Measurements from ENCODE around the gene EPGN. TPM values are rescaled to one million over a fixed set of nuclear protein-coding genes. Genes with fewer than 3 reads are reported as not detected.

EPGN gene, protein sequence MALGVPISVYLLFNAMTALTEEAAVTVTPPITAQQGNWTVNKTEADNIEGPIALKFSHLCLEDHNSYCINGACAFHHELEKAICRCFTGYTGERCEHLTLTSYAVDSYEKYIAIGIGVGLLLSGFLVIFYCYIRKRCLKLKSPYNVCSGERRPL
- not detected in 2 replicates for total RNA-seq (2016; rRNA removed; fragmentation: Illumina TruSeq; extraction: Trizol)
- not detected in 2 replicates for total RNA-seq (2016; cell fraction: cytosol; rRNA removed; fragmentation: Illumina TruSeq; extraction: Trizol; ENCODE audit: low read depth)
- not detected in 2 replicates for total RNA-seq (2016; cell fraction: insoluble cytoplasmic fraction; rRNA removed; fragmentation: Illumina TruSeq; extraction: Trizol)
- not detected in 2 replicates for total RNA-seq (2016; cell fraction: membrane; rRNA removed; fragmentation: Illumina TruSeq; extraction: Trizol)
- total RNA-seq (2016; cell fraction: nucleus; rRNA removed; fragmentation: Illumina TruSeq; extraction: Trizol) = not detected in 2 replicates
- not detected in 2 replicates for polyA plus RNA-seq (2011; rRNA removed)
- polyA plus RNA-seq (2011; cell fraction: cytosol; rRNA removed) = not detected in 2 replicates
- not detected in 2 replicates for polyA plus RNA-seq (2011; cell fraction: nucleus; rRNA removed)
- polyA plus RNA-seq (2012) = 0.13 TPM in 1 of 2 replicates, not detected in the other
- polyA plus RNA-seq (2016; cell fraction: cytosol; fragmentation: Illumina TruSeq; extraction: Trizol; ENCODE audit: low read depth) = not detected in 2 replicates
- polyA plus RNA-seq (2016; cell fraction: insoluble cytoplasmic fraction; fragmentation: Illumina TruSeq; extraction: Trizol; ENCODE audit: low read depth) = not detected in 2 replicates
- polyA plus RNA-seq (2016; cell fraction: membrane; fragmentation: Illumina TruSeq; extraction: Trizol; ENCODE audit: low read depth) = not detected in 2 replicates
- not detected in 2 replicates for polyA plus RNA-seq (2016; cell fraction: nucleus; fragmentation: Illumina TruSeq; extraction: Trizol; ENCODE audit: insufficient read depth, low read depth)
- polyA minus RNA-seq (2011; rRNA and poly(A)+ RNA removed; ENCODE audit: low replicate concordance) = 84.9 TPM in 1 of 2 replicates, not detected in the other
- not detected in 2 replicates for polyA minus RNA-seq (2011; cell fraction: cytosol; rRNA and poly(A)+ RNA removed)
- 0.52 TPM in 1 of 2 replicates, not detected in the other for polyA minus RNA-seq (2011; cell fraction: nucleus; rRNA and poly(A)+ RNA removed)
- Bru-seq, nascent RNA = percentile 26 among the genes with signal in this experiment
- percentile 33 among the genes with signal in this experiment for BruChase-seq, experiment 1, labeled RNA remaining after a 6-hour chase
- BruChase-seq, experiment 2, labeled RNA remaining after a 2-hour chase = percentile 37 among the genes with signal in this experiment
- long read RNA-seq, experiment 1 = 0 reads
- long read RNA-seq, experiment 2 = 0 reads

DNA sequence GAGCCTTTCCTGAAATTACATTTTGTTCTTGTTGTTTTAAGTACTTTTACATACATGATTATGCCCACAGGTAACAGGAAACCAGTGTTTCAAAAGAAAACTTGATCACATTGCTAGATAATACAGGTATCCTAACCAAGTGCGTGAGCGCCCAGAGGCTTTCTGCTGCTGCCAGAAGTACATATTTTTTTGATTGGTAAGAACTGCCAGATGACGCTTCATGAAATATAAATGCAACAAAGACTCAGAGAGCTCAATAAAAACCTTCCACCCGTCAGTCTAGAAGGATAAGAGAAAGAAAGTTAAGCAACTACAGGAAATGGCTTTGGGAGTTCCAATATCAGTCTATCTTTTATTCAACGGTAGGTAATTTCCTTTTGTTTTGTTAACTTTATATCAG, at the start of gene EPGN:
EPGN (plus strand) TSS at position 256 of the 400 bp plus-strand sequence; CDS start at position 320, 64 bp downstream.
- DNase-seq (ENCODE audit: low spot score) = no peak
- Histone ChIP-seq H3K27me3 (ENCODE audit: control insufficient read depth in 1 of 2, insufficient read depth in 2 of 2, low read length in 2 of 2) (peaks cover 0 to 4% of the 10 kb centered on the region in 2 experiments; a peak in 1 of 5 replicates), H3K36me3 (replicated peaks in 1 of 2; ENCODE audit: control insufficient read depth in 1 of 2, insufficient read depth in 2 of 2, low read length in 2 of 2) (no peaks in the 10 kb centered on the region), H4K20me1 (ENCODE audit: insufficient read depth, low read length) (no peaks in the 10 kb centered on the region), H3K79me2 (ENCODE audit: insufficient read depth, low read length) (no peaks in the 10 kb centered on the region), H2AFZ (ENCODE audit: low read length) (no peak within 1 kb of the TSS), H3K4me2 (ENCODE audit: low read depth, low read length) (no peak within 1 kb of the TSS), H3K27ac (ENCODE audit: extremely low read length, insufficient read depth, low read length) (no peak within 1 kb of the TSS), H3K4me1 (ENCODE audit: insufficient read depth, low read length) (no peaks in the 10 kb centered on the region), H3K9ac (ENCODE audit: insufficient read depth, low read depth, low read length) (no peak within 1 kb of the TSS), H3K9me3 (ENCODE audit: low read length) (no peaks in the 10 kb centered on the region), H3K4me3 (replicated peaks in 1 of 3; ENCODE audit: insufficient read depth in 1 of 3, low read depth in 2 of 3, low read length in 3 of 3) (no peak within 1 kb of the TSS)
- in situ Hi-C loops (cut with HindIII; ENCODE audit: extremely low pct_ligation_motif_present, low pct_unique_long_range_greater_than_20kb) (no loop called here), intact Hi-C loops (cut with micrococcal nuclease; ENCODE audit: unreplicated experiment) (no loop called here)
- no peak for TF ChIP-seq ERF (CRISPR knock-in tag; IDR thresholded peaks at IDR 0.05)
- TF ChIP-seq, protein P1, sequence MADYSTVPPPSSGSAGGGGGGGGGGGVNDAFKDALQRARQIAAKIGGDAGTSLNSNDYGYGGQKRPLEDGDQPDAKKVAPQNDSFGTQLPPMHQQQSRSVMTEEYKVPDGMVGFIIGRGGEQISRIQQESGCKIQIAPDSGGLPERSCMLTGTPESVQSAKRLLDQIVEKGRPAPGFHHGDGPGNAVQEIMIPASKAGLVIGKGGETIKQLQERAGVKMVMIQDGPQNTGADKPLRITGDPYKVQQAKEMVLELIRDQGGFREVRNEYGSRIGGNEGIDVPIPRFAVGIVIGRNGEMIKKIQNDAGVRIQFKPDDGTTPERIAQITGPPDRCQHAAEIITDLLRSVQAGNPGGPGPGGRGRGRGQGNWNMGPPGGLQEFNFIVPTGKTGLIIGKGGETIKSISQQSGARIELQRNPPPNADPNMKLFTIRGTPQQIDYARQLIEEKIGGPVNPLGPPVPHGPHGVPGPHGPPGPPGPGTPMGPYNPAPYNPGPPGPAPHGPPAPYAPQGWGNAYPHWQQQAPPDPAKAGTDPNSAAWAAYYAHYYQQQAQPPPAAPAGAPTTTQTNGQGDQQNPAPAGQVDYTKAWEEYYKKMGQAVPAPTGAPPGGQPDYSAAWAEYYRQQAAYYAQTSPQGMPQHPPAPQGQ (CRISPR knock-in tag; IDR thresholded peaks at IDR 0.05; ENCODE audit: borderline replicate concordance) = no peak
- TF ChIP-seq, protein P2, sequence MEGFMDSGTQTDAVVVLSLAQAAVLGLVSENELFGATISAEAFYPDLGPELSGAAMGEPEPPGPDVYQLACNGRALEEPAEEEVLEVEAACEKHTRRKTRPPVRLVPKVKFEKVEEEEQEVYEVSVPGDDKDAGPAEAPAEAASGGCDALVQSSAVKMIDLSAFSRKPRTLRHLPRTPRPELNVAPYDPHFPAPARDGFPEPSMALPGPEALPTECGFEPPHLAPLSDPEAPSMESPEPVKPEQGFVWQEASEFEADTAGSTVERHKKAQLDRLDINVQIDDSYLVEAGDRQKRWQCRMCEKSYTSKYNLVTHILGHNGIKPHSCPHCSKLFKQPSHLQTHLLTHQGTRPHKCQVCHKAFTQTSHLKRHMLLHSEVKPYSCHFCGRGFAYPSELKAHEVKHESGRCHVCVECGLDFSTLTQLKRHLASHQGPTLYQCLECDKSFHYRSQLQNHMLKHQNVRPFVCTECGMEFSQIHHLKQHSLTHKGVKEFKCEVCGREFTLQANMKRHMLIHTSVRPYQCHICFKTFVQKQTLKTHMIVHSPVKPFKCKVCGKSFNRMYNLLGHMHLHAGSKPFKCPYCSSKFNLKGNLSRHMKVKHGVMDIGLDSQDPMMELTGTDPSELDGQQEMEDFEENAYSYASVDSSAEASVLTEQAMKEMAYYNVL (CRISPR knock-in tag; IDR thresholded peaks at IDR 0.05; ENCODE audit: borderline replicate concordance) = no peak
- TF ChIP-seq ATM (IDR thresholded peaks at IDR 0.05; ENCODE audit: borderline replicate concordance) = no peak
- TF ChIP-seq HNRNPUL1 (IDR thresholded peaks at IDR 0.05; ENCODE audit: low read depth, low read length) = no peak
- TF ChIP-seq BRD4 (CRISPR knock-in tag; IDR thresholded peaks at IDR 0.05) = no peak
- TF ChIP-seq XBP1 (CRISPR knock-in tag; IDR thresholded peaks at IDR 0.05) = no peak
- TF ChIP-seq JDP2 (CRISPR knock-in tag; IDR thresholded peaks at IDR 0.05; ENCODE audit: borderline replicate concordance) = no peak
- TF ChIP-seq TBP (CRISPR knock-in tag; IDR thresholded peaks at IDR 0.05) = no peak
- TF ChIP-seq KDM6A (CRISPR knock-in tag; IDR thresholded peaks at IDR 0.05; ENCODE audit: low read depth) = no peak
- POLR2A ChIA-PET = no interaction called here
- FAIRE-seq = no peak
- 45% methylated on average over 5 of the region's 5 CpGs for WGBS (ENCODE audit: low lambda C conversion rate)
- CTCF ChIA-PET (ENCODE audit: low intra/inter-chr PET ratio, low total read pairs) = no interaction called here
- BruUV-seq (replicated peaks) = no TSS peak
- no peak for ATAC-seq
